Glutamatergic neuron (in vitro differentiated cells): ENCODE data around the gene CIDEA. TPM values are rescaled to one million over a fixed set of nuclear protein-coding genes. Genes with fewer than 3 reads are reported as not detected.

Experiments
- DNase-seq: peaks from one replicate; pipeline ENCODE4 v3.0.0; 2022
- H3K27ac Mint-ChIP-seq: one replicate; pipeline ENCODE4 v1.8.0; 2020; ENCODE audit warnings: mild to moderate bottlenecking, mixed read lengths, inconsistent platforms; ENCODE audit not compliant: unreplicated experiment
- H3K27me3 Mint-ChIP-seq: one replicate; pipeline ENCODE4 v1.8.0; 2020; ENCODE audit warnings: mild to moderate bottlenecking, moderate library complexity, mixed read lengths, inconsistent platforms; ENCODE audit not compliant: unreplicated experiment
- H3K36me3 Mint-ChIP-seq: one replicate; pipeline ENCODE4 v1.8.0; 2020; ENCODE audit warnings: mild to moderate bottlenecking, mixed read lengths, inconsistent platforms; ENCODE audit not compliant: unreplicated experiment
- H3K4me1 Mint-ChIP-seq: one replicate; pipeline ENCODE4 v1.8.0; 2020; ENCODE audit warnings: mild to moderate bottlenecking, low read depth, mixed read lengths, inconsistent platforms; ENCODE audit not compliant: unreplicated experiment
- H3K4me3 Mint-ChIP-seq: one replicate; pipeline ENCODE4 v1.8.0; 2020; ENCODE audit warnings: mild to moderate bottlenecking, mixed read lengths, inconsistent platforms; ENCODE audit not compliant: unreplicated experiment
- H3K9me3 Mint-ChIP-seq: one replicate; pipeline ENCODE4 v1.8.0; 2020; ENCODE audit warnings: mild to moderate bottlenecking, moderate library complexity, mixed read lengths, inconsistent platforms; ENCODE audit not compliant: unreplicated experiment
- CTCF ChIP-seq: fragments of 200-600 bp; sonication (generic); IDR thresholded peaks from one replicate; pipeline ENCODE4 v1.5.0; 2021; ENCODE audit not compliant: partially characterized antibody, unreplicated experiment
- total RNA-seq: library from RNA; stranded (reverse); fragmentation: NEBNext Ultra II Directional; extraction: Animal tissue kit (Norgen Biotek cat#: 25700); gene quantifications from one replicate; pipeline ENCODE4 v1.2.1, GENCODE V29; 2021; ENCODE audit not compliant: unreplicated experiment

The CIDEA gene
- total RNA-seq, 1 donor from 2014 or later, result not detected

GRCh38 chr18:12326711-12327460 lies 72.7 kb downstream of the CIDEA start:
- Mint-ChIP-seq H3K27ac (peak overlapping the region; percentile 33), H3K4me3 (no peak overlapping the region), H3K4me1 (peaks cover 3% of the 10 kb centered on the region), H3K36me3 (peaks cover 4% of the 10 kb centered on the region), H3K9me3 (peaks cover 6% of the 10 kb centered on the region), H3K27me3 (peaks cover 3% of the 10 kb centered on the region)
- DNase-seq, result no peak
- TF ChIP-seq CTCF, result no peak

Other genes with a start within 250 kb of the CIDEA start
- 0.17 TPM for gene ANKRD62, start 160.5 kb upstream of the CIDEA start, total RNA-seq
- gene TUBB6, start 53.9 kb downstream of the CIDEA start, total RNA-seq, result 35.6 TPM
- 46.7 TPM for gene AFG3L2, start 122.9 kb downstream of the CIDEA start, total RNA-seq
- gene PRELID3A, start 153.6 kb downstream of the CIDEA start, total RNA-seq, result 7.5 TPM